ENCODE results near the gene RAB24. TPM values are rescaled to one million over a fixed set of nuclear protein-coding genes. Genes with fewer than 3 reads are reported as not detected.

Gene RAB24
- 15.2 TPM for total RNA-seq

DNA sequence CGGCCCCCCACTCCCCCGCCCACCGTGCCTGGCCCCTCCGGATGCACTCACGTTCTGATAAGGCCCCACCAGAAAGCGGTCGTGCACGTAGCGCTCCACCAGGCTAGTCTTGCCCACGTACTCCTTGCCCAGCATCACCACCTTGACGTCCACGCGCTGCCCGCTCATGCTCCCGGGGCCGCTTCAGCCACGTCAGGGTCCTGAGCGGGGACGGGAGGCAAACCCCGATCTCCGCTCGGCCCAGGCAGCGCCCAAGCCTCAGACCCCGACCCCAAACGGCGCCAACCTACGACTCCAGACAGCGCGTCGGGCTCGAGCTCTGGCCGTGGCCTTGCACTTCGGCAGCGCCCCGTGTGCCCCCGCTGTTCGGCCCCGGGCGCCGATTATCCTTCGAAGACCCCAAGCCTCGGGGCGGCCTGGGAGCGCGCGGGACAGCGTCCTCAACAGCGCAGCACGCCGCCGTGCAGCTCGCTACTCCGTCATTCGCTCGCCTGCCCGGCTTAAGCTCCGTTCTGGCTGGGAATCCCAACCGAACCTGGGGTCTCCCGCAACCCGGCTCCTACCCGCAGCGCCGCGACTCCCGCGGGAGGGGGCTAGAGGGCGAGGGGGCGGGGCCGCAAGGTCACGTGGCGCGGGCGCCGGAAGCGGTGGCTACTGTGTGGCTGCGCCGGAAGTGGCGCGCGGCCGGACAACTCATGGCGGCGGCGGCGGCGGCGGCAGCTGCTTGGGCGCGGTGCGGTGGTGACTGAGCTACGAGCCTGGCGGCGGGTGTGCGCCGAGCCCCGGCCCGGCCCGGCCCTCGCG lies at the start of gene RAB24, which contains the start of gene PRELID1:
TSS of gene RAB24 (minus strand) at position 599 of the 804 bp plus-strand sequence. CDS start at position 168, 431 bp downstream.
TSS of gene PRELID1 (plus strand) at position 679 of the 804 bp plus-strand sequence. CDS start 187 bp downstream, outside the sequence.

DNA sequence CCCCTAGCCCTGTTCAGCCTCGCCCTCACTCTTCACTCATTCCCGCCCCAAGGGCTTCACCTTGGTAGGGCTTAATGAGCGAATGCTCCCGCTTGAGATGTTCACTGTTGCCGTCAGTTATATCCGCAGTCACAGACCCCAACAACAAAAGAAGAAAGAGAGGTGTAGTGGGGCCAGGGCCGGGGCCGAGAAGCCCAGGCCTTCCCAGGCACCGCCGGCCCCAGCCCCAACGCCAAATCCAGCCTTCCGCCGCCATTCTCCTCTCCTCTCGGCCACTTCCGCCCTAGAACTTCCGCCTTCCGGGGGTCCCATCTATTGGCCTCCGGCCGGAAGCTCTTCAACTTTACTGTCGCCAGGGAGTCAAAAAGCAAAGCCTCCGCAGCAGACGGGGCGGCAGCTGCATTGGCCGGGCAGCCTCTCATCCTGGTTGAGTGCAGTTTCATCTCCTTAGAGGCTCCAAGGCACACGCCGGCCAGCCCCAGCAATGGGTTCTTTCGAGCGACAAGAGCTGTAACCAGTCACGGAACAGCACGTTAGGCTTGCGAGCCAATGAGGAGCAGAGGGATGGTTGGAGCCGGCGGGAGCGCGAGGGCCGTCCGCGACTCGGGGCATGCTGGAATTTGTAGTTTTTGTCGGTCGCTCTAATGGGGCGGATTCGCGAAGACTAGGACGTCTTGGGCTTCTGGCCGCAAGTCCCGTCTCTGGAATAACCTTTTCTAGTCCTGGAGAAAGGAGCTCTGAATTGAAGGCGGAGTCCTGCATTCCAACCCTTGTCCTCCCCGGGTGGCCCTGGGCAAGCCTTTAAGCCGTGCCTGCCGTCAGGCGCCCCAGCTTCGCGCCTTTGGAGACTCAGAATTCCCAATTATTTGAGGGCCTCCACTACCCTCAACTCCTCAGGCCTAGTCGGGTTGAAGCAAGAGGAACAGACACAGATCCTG lies 48.1 kb upstream of the RAB24 start, which contains the start of gene LMAN2:
TSS of gene LMAN2 (minus strand) at position 277 of the 938 bp plus-strand sequence. CDS start at position 256, 21 bp downstream.

DNA sequence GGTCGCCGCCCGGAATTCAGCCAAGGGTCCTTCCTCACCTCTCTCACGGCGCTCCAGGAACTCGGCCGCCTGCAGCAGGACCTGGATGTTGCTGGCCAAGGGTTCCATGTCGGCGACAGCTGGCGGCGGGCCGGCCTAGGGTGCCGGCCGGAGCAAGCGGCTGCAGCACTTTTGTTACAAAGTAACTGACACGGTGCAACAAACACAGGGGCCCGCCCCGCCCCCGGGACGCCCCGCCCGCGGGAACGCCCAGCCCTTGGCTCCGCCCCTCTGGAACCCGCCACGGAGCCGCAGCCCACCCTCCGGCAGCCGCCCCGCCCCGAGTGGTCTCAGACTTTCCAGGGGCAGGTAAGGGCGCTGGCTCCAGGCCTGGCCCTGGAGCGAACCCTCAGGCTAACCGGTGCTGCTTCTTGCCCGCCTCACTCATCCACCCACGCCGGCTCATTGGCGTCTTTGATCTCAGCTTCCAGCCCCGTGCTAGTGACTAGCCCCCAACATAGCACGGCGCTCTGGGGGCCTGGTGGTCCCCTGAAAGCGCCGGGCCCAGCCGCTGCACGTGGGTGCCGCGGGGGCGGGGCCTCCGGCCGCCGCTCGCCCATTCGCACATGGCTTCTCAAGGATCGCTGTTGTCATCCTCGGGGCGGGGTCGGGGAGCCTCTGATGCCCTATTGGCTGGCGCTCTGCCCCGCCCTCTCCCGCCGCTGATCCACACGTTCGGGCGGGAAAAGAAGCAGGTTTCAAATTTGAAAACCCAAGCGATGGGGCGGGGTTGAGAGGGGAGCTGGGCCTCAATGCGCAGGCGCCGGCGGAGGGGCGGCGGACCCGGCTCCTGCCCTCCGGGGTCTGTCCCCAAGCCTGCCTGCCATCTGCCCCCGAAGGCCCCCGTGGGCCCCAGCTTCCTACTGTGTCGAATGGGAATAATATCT lies 8.5 kb upstream of the RAB24 start, which contains the start of gene MXD3:
TSS of gene MXD3 (minus strand) at position 176 of the 926 bp plus-strand sequence. CDS start at position 108, 68 bp downstream.

Other genes starting within 250 kb of the RAB24 start
- gene FGFR4, start 216.8 kb downstream of the RAB24 start, total RNA-seq: 1.6 TPM
- 73.6 TPM for gene NSD1, start 169.9 kb downstream of the RAB24 start, total RNA-seq
- 48.2 TPM for gene PRELID1, start 80 bp upstream of the RAB24 start, total RNA-seq
- gene MXD3, start 8.2 kb upstream of the RAB24 start, total RNA-seq: 4.4 TPM
- 90.0 TPM for gene LMAN2, start 47.9 kb upstream of the RAB24 start, total RNA-seq
- gene RGS14, start 54.2 kb upstream of the RAB24 start, total RNA-seq: 10.1 TPM
- gene SLC34A1, start 80.7 kb upstream of the RAB24 start, total RNA-seq: not detected
- not detected for gene PFN3, start 96.9 kb upstream of the RAB24 start, total RNA-seq
- 7.4 TPM for gene F12, start 105.8 kb upstream of the RAB24 start, total RNA-seq
- gene GRK6, start 123.0 kb upstream of the RAB24 start, total RNA-seq: 25.4 TPM
- 17.1 TPM for gene PRR7, start 143.1 kb upstream of the RAB24 start, total RNA-seq
- 161 TPM for gene DBN1, start 169.9 kb upstream of the RAB24 start, total RNA-seq
- gene PDLIM7, start 193.9 kb upstream of the RAB24 start, total RNA-seq: 8.1 TPM
- 4.4 TPM for gene DOK3, start 206.1 kb upstream of the RAB24 start, total RNA-seq
- 68.3 TPM for gene DDX41, start 213.2 kb upstream of the RAB24 start, total RNA-seq